HUDEP-2 (cell line): ENCODE data around the gene RAD51B.

Experiments
- DNase-seq, 76 experiments: peaks; one replicate each; lab custom pipeline; 2025; ENCODE audit not compliant: unreplicated experiment in 76 of 76; lab: John Stamatoyannopoulos, UW

RAD51B gene

DNA sequence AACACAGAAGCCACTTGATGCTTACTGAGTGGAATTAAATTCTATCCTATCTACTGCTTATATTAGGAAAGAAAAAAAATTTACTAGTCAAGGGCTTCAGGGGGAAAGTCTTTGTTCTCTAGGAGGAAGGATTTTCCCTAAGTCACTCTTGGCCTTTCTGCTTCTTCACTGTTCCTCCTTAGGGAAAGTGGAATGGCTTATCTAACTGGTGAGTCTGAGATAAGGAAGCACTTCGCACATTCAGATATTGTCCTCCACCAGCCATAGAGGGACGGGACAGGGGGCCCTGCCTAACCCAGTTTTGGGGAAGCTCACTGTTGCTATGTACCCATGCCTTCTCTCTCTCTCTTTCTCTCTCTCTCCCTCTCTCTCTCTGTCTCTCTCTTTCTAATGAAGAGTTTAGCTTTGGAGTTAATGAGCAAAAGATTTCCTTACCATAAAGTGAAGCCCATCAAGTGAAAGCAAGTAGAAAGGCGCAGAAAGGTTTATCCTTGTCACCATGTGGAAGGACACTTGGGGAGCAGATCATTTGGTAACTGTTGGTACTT is 522.7 kb downstream of the RAD51B start:
- peak in 1 of 76 experiments; percentile 1 for DNase-seq

DNA sequence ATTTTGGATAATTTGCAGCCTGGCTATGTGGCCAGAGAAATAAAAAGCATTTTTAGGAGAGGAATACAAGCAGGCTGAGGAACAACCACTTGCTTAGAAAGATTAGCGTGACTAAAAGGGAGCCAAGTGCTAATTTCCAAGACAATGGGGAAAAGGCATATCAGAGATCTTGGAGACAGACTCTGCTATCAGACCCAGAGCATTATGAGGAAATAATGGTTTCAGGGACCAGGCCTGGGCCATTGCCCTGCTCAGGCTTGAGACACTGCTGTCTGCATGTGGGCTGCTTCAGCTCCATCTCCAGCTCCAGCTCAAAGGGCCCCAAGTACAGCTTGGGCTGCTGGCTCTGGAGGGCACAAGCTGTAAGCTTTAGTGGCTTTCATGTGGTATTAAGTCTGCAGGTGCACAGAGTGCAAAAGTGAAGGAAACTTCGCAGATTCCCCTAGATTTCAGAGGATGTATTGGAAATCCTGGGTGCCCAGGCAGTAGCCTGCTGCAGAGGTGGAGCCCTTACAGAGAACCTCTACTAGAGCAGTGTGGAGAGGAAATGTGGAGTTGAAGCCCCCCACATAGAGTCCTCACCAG is 524.0 kb downstream of the RAD51B start:
- peak in 1 of 76 experiments; percentile 2 for DNase-seq

DNA sequence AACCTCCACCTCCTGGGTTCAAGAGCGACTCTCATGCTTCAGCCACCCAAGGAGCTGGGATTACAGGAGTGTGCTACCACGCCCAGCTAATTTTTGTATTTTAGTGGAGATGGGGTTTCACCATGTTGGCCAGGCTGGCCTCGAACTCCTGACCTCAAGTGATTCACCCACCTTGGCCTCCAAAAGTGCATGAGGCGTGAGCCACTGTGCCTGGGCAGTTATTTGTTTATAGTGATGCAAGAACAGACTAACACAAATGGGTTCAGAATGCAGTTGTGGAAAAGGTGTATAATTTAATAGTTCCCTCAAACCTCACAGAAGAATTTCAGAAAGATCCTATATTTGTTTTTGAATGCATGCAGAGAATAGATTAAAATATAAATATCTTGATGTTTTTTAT is 526.2 kb downstream of the RAD51B start:
- no peak for DNase-seq

- no peak for DNase-seq
Observed at GRCh38 chr14:68346556-68347343, 527.2 kb downstream of the RAD51B start.

DNA sequence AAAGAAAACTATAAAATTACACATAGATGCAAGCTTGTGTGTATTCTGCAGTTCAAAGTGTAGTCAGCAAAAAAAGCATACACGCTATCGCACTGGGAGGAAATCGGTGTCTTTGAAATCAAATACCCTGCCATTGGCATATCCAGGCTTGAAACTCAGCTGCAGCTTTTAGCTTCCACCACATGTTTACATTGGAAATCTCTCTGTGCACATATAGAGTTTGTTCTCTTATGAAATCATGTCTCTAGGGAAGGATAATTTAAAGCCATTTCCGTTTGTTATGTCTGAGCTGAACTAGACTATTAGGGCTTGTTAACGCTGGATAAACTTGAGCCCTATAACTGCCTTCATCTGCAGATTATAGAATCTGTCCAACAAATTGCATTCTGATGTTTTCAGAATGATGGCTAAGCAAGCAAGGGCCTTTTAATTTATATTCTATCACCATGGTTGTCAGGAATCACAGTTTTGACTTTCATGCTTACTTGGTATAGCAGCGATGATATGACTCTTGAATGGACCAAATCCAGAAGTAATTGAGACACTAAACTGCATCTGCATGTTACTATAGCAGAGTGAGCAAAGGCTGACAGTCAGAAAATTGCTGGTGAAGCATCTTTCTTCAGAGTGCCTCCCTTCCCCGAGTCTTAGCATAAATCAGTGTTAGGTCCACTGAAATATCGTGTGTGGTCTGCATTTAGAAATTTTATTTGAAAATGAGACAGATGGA is 530.5 kb downstream of the RAD51B start:
- DNase-seq: no peak

- no peak for DNase-seq
Observed at GRCh38 chr14:68355415-68355814, 535.8 kb downstream of the RAD51B start.

- no peak for DNase-seq
Observed at GRCh38 chr14:68357777-68358176, 538.2 kb downstream of the RAD51B start.

GRCh38 chr14:68358500-68358899 is 538.9 kb downstream of the RAD51B start:
- DNase-seq: no peak

GRCh38 chr14:68359022-68359836 is 539.6 kb downstream of the RAD51B start:
- no peak for DNase-seq

GRCh38 chr14:68359837-68360552 is 540.4 kb downstream of the RAD51B start:
- peak in 10 of 76 experiments; percentile 3 to 25 (median 15) for DNase-seq

GRCh38 chr14:68361231-68361630 is 541.7 kb downstream of the RAD51B start:
- DNase-seq: no peak

DNA sequence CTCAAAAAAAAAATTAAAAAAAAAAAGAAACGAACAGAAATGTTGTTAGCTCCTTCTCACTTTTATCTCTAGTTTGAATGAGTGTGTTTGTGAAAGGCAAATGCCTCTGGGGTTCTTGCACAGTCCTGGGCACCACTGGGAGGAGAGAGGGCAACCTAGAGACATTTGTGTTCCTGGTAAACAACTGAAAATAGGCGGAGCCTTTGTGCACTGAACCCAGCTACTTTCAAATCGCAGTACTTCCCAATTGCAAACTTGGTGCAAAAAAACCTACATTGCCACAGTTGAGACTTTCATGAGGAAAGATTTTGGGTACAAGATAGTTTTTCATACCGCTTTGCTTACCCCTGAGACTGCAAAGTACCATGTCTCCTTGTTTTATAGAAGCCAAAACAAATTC is 543.3 kb downstream of the RAD51B start:
- no peak for DNase-seq

DNA sequence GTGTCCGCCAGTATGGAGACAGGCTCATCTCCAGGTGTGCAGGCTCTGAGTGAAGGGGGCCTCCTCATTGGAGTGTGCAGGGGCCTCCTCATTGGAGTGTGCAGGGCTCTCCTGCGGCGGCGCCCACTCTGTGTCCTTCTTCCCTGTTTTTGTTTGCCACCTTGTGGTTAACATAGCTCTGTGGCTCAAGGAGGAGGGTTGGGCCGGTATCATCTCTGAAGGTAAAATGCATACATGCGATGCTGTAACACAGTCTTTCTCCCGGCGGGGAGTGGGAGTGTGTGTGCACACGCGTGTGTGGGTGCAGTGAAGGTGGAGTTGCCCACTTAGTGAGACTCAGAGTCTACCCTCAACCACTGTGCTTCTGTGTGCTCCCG is 543.9 kb downstream of the RAD51B start:
- DNase-seq: peak in 2 of 76 experiments; percentile 1 to 11

DNA sequence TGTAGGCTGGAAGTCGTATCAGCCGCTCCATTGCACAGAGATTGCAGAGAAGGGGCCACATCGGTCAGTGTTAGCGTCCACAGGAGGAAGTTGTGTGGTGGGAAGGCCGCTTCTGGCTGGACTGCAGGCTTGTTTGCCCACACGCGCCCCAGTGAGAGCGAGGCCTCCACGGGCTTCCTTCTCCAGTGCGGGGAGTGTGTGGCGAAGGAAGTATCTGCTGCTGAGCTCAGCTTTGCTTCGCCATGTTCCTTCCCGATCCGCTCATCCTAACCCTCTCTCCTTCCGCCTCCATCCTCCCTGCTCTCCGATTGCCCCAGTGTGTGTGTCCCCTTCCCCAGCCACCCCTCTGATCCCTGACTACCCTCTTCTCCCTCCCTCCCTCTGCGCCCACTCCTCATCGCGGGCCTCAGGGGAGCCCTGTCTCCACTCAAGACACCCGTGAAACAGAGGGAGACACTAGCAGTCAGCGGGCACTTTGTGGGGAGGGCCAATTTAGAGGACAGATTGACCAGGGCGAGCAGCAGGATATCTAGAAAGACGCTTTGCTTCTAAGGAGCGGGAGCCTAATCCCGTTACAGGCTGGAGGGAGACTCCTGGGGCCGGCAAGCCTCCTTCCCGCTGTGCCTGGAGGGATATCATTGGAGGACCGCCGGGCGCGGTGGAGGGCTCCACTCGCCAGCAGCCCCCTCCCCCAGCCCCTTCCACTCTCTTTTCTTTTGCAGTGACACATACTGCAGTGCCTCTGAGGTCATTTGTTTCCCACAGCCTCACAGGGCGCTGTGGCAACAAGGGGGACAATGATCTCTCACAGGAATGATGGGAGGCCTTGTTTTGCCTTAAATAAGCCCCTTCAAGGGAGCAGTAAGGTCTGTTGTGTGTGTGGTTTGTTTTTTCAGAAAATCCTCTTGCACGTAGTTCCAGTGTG is 544.5 kb downstream of the RAD51B start:
- no peak for DNase-seq

DNA sequence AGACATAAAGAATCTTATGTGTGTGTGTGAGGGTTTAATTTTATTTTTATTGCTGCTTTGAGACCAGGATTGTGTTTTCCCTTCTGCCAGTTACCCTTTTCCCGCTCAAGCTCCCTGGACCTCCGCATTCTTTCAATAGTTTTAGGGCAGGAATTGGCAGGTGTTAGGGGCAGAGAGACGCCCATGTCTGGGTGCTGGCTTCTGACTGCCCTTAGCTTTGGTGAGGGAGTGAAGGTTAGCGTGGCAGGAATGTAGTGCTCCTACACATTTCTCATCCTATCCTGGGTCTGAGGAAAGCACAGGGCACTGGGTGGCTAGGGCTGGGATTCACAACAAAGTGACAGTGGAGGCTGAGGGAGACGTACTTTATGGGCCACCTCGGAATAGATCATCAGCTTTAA is 545.2 kb downstream of the RAD51B start:
- no peak for DNase-seq

DNA sequence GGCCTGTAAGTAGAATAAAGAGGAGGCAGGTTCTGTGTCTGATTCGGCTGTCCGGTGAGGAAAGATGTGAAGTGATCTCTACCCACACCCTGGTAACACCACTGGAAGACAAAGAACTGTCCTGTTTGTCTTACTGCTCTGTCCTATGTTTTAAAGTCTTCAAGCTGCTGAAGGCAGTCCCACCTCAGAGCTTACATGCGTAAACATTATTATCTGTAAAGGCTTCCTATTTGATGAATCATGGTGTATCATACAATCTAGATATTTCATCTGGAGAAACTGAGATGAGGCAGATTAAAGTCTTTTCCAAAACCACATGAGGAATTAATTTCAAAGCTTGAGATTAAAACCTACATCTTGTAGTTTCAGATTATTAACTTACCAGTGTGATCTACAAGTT is 545.6 kb downstream of the RAD51B start:
- no peak for DNase-seq

DNA sequence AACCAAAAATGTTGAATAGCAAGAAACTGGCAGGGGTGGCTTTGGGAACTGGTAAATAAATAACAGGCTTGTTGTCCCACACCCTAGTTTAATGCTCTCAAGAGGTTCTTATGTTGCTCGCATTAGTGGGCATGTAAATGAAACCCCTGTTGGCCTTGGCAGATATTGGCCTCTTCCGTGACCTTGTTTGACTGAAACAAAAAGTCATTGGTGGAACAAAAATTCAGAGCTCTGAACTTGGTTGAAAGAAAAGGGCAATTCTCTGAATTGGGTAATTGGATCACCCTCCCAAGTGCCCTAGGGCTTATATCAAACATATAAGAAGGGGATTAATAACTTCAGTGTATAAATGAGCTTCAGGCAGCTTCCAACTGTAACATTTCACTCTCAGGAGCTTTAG is 547.1 kb downstream of the RAD51B start:
- no peak for DNase-seq

GRCh38 chr14:68367536-68367935 is 548.0 kb downstream of the RAD51B start:
- DNase-seq: no peak

DNA sequence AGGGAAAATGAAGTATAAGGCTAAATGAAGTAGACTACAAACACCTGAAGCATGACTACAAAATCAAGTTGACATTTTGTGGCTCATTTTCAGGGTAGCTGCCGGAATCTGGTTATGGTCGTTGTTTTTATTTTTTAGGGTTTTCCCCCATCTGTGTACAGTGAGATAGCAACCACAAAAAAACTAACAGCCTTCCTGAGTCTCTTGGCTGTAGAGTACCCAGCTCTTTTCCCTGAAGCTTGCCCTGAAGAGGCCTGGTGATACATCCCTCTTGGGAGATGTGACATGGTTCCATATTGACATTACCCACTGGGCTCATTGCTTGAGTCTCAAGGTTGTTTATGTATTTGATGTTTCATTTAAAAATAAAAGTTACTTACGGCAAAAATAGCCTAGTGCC is 549.3 kb downstream of the RAD51B start:
- DNase-seq: no peak
